Spleen (tissue), 7 donors: ENCODE results near the gene MTMR6.

Experiments
- CTCF ChIP-seq, 11 experiments: fragments of 200-600 bp in 7 of 11; fragments of 450-650 bp in 4 of 11; sonication (generic) in 4 of 11; IDR thresholded peaks in 8 of 11; conservative IDR thresholded peaks in 3 of 11; 1 replicate in 7 of 11; 2 replicates in 4 of 11; pipeline versions ENCODE4 v1.4.0 to v1.8.0; 2016 to 2021; ENCODE audit warnings: antibody characterized with exemption in 11 of 11, inconsistent platforms in 4 of 11, mild to moderate bottlenecking in 1 of 11
- POLR2AphosphoS5 ChIP-seq, 3 donors: sonication (generic); formaldehyde crosslinking; IDR thresholded peaks; one replicate each; pipeline ENCODE4 v1.5.1; 2017; ENCODE audit warnings: antibody characterized with exemption in 3 of 3
- donor health status: DM: no; HTN: no; CAD: no; lungs with moderate emphysema.
- donor health status: DM: no; HTN: no; CAD: no.
- donor health status: DM: no; HTN: no; CAD: no.

- no peak for TF ChIP-seq POLR2AphosphoS5 (IDR thresholded peaks at IDR 0.05)
- no peak for TF ChIP-seq CTCF (IDR thresholded peaks at IDR 0.05 in 8 of 11, conservative IDR thresholded peaks at IDR 0.05 in 3 of 11)
Measured at GRCh38 chr13:25280396-25280795, 6.9 kb downstream of the MTMR6 start.
